ENCODE measurements around the gene MYO3B.
"Not testable (repeated sequence)": the region's sequence is repeated elsewhere in the genome, so short reads cannot be mapped to it uniquely, and the experiment has no call there.

MYO3B gene

DNA sequence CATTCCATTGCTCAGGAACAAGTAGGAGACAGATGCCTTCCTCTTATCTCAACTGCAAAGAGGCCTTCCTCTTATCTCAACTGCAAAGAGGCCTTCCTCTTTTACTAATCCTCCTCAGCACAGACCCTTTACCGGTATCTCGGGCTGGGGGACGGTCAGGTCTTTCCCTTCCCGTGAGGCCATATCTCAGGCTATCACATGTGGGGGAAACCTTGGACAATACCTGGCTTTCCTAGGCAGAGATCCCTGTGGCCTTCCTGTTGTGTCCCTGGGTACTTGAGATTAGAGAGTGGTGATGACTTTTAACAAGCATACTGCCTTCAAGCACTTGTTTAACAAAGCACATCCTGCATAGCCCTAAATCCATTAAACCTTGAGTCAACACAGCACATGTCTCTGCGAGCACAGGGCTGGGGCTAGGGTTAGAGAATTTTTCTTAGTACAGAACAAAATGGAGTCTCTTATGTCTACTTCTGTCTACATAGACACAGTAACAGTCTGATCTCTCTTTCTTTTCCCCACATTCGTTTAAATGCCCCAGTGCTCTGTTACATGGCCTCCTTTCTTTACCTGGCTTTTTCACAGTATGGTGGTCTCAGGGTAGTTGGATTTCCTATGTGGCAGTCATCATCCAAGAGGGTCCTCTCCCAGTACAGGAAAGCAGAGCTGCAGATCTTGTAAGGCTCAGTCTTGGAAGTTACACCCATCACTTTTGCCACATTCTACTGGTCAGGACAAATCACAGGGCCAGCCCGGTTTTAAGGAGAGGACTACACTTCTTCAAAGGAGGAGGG lies 86.0 kb downstream of the MYO3B start:
- not testable (repeated sequence) for DNase-seq

DNA sequence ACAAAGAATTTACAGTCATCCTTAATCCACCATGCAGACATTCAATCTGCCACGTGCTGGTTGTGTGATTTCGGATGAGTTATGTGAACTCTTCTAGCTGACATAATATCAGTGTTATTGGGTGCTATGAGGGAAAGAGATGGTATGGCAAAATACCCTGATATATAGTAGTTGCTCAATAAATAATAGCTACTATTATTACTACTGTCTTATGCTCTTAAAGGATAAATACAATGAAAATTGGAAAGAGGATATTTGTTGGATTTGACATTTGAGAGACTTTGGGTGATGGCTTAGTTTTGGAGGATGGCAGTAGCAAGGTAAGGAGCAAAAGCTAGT lies 86.5 kb downstream of the MYO3B start:
- DNase-seq: no peak

DNA sequence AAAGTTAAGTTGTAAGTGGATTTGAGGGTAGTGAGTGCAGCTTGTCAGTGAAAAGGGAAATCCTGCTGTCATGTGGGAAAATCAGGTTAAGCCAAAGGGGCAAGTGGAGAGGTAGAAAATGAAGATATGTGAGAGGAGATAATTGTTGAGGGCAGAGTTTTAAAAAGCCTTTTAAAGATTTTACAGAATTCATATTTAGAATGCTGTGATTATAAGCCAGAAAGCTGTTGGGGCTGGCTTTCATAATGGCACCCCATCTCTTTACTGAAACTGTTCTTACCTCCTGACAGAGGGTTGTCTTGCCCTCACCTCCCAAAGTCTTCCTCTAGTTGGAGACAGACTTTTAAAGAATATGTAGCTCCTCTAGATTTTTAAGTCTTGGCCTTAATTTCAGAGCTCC lies 86.9 kb downstream of the MYO3B start:
- DNase-seq: no peak

GRCh38 chr2:170265321-170265720 lies 87.4 kb downstream of the MYO3B start:
- DNase-seq: no peak

GRCh38 chr2:170266358-170266757 lies 88.4 kb downstream of the MYO3B start:
- no peak for DNase-seq

DNA sequence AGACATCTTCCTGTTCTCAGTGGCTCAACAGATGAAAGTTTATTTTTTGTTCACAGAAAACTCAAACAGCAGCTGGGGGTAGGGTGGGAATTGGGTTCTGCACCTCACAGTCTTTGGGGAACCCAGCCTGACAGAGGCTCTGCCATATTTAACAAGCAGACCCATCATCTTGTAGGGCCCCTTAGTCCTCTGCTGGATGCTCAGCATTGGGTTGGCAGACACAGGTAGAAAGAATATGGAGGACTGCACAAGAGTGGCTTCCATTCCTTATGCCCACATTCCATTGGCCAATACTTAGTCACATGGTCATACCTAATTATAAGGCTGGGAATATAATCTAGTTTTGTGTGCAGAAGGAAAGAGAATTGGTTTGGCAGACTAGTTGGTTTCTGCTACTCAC lies 89.1 kb downstream of the MYO3B start:
- no peak for DNase-seq

DNA sequence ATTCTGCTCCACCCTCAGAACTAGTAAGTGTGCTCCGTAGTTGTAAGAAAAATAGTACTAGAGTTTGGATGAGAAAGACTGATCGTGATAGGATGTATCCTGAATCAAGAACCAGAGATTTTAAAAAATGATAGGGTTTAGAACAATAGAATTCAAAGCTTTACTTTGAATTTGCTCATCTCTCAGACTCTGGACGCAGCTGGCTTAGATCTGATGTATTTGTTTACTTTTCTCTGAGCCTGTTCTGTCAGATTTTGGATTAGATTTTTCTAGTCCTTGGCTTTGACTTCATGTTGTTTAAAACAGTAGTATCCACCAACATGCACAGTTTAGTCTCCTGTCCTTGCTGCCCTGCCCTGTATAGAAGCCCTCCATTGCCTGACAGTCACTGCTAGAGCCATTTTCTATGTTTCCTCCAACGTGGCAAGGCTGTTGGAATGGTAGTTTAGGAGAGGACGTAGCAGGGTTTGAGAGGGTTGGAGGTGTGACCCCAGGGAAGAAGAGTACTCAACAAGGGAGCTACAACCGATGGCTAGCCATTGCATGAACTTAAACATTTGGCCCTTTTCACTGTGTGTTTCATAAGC lies 92.4 kb downstream of the MYO3B start:
- no peak for DNase-seq

GRCh38 chr2:170271340-170271739 lies 93.4 kb downstream of the MYO3B start:
- no peak for DNase-seq

DNA sequence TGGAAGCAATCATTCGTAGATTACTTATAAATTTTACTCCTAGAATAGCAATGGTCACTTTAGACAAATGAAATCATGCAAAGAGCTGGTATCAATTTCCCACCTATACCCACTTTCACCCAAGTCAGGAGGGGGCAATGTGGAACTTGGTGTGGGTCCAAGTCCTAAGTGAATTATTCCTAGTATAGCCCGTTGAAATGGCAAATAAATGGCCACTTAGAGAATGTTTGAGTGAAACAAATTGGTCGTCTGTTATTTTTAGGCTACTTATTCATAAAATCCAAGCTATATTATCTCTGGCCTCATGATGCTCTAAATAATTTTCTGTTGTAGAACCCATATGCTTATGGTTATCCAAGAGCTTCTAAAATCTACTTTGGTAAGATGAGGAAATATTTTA lies 98.1 kb downstream of the MYO3B start:
- DNase-seq: no peak

- DNase-seq: no peak
These were observed 99.1 kb downstream of the MYO3B start for GRCh38 chr2:170276925-170277629.

DNA sequence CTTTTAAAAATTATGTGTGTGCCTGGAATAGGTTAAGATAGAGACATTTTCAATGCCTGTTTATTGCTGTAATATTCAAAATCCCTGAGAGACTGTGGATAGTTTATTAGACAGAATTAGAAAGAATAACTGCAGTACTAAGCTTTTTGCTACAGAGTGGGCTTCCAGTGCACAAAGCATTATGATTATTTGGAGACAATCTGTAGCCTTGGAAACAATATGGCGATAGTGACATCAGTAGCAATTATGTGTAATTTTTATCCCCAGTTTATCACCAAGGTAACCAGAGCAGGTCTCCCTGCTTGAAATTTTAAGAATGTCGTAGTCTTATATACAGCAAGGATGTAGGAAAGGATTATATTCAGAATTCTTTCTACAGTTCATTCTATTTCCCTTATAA lies 100.0 kb downstream of the MYO3B start:
- no peak for DNase-seq

- not testable (repeated sequence) for DNase-seq
These were observed 101.7 kb downstream of the MYO3B start for GRCh38 chr2:170279615-170280014.

DNA sequence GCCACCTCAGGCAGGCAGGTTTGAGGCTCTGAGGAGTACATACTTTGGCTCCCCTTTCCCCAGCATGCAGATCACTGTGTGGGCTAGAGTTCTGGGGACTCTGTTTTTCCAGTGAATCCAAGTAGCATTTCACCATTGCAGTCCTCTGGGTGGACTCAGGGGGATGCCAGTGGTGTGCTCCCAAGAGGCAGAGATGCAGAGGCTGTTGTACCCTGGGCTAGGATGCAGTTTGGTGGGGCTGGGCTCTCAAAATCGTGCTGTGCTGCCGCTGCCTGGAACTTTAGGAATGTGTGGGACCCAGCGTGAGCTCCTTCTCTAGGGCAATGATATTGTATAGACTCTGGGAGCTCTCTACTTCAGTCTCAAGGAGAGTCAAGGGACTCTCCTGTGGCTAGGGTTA lies 104.9 kb downstream of the MYO3B start:
- DNase-seq: no peak

DNA sequence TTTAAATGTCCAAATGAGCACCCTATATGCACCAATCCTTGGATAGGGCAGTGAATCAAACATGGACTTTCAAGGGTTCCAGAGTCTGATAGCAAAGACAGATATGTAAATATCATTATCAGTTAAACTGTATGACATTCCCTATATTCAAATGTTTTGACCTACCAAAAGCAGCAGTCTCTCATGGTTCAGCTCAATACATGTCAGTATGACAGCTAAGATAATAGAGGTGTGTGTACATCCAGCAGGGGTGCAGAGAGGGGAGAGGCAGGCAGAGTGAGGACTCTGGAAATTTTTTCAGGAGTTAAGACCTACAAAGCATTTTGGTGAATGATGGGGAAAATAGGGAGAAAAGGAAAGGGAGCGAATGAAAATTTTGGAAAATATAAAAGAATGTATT lies 106.3 kb downstream of the MYO3B start:
- DNase-seq: no peak

DNA sequence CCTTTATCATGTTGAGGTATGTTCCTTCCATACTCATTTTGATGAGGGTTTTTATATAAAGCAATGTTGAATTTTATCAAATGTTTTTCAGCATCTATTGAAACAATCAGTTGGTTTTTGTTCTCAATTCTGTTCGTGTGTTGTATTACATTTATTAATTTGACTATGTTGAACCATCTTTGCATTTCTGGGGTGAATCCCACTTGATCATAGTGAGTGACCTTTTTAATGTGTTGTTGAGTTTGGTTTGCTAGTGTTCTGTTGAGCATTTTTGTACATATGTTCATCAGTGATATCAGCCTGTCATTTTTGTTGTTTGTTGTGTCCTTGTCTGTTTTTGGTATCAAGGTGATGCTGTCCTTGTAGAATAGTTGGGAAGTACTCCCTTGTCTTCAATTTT lies 110.9 kb downstream of the MYO3B start:
- no peak for DNase-seq

GRCh38 chr2:170291474-170291873 lies 113.5 kb downstream of the MYO3B start:
- DNase-seq: no peak

GRCh38 chr2:170292415-170292814 lies 114.5 kb downstream of the MYO3B start:
- DNase-seq: no peak

GRCh38 chr2:170297496-170297895 lies 119.5 kb downstream of the MYO3B start:
- no peak for DNase-seq

DNA sequence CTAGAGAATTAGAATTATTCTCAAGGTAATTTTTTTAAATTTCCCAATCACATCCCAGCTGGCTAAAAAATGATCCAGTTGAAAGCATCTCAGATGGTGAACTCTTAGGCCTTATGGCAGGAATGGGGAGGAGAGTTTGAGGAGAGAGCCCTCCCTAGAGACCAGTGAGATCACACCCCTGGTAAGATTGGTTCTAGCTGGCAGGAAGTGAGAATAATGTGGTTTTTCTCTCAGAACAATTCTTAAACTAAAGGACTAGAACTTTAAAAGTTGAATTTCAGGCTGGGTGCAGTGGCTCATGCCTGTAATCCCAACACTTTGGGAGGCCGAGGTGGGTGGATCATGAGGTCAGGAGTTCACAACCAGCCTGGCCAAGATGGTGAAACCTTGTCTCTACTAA lies 120.2 kb downstream of the MYO3B start:
- DNase-seq: no peak

- DNase-seq: no peak
These were observed 121.0 kb downstream of the MYO3B start for GRCh38 chr2:170298861-170299429.

- DNase-seq: no peak
These were observed 123.0 kb downstream of the MYO3B start for GRCh38 chr2:170300993-170301392.

DNA sequence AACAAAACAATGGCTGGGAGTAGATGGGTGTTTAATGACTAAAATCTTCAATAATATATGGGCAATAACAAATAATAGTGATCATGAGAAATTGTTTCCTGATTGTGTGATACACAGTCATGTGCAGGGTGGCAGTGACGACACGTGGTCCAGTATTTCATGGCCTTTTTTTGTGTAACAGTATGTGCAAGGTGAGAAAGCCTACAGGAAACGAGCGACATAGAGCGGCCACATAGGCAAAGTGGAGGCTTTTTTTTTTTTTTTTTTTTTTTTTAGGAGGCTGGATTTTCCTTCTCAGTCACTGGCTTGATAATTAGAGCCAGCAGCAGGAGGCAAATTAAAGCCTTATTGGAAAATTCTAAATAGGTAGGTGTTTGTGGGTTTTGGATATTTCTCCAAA lies 123.7 kb downstream of the MYO3B start:
- DNase-seq: no peak

DNA sequence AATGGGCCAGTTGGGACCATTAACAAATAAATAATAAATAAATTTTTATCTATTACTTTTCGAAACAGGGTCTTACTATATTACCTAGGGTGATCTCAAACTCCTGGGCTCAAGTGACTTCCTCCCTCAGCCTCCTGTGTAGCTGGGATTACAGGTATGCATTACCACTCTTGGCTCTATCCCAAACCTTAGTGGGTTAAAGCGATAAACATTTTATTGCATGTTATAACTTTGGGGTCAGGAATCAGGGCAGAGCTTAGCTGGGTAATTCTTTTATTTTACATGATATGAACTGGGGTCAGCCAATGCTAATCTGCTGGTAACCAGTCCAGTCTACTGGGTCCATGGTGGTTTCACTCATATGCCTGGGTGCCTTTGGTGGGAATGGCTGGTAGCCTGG lies 127.8 kb downstream of the MYO3B start:
- DNase-seq: no peak

GRCh38 chr2:170306293-170306873 lies 128.4 kb downstream of the MYO3B start:
- DNase-seq: no peak

Measured in activated CD4-positive, alpha-beta T cell treated with anti-CD3 and anti-CD28 coated beads for 1 hour (primary cell).